Kidney glomerular epithelial cell (primary cell): ENCODE measurements around the gene CRADD.

Experiments used
- DNase-seq: peaks from one replicate; lab custom pipeline; 2025; lab: John Stamatoyannopoulos, UW

CRADD gene

DNA sequence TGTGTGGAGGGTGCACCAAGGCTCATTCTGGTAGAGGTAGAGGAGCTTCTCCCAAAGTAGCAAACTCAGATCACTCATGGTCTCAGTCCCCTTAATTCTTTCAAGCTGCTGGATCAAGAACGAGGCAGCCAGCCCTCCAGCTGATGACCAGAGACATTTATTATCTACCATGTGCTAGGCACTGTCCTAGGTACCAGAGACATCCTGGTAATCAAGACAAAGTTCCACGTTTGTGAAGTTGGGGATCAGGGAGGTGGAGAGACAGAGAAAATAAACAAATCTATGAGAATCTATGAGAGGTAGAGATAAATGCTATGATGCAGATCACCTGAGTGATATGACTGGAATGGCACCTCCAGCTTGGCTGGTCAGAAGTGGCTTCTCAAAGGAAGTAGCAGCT lies 130.2 kb downstream of the CRADD start:
- no peak for DNase-seq

DNA sequence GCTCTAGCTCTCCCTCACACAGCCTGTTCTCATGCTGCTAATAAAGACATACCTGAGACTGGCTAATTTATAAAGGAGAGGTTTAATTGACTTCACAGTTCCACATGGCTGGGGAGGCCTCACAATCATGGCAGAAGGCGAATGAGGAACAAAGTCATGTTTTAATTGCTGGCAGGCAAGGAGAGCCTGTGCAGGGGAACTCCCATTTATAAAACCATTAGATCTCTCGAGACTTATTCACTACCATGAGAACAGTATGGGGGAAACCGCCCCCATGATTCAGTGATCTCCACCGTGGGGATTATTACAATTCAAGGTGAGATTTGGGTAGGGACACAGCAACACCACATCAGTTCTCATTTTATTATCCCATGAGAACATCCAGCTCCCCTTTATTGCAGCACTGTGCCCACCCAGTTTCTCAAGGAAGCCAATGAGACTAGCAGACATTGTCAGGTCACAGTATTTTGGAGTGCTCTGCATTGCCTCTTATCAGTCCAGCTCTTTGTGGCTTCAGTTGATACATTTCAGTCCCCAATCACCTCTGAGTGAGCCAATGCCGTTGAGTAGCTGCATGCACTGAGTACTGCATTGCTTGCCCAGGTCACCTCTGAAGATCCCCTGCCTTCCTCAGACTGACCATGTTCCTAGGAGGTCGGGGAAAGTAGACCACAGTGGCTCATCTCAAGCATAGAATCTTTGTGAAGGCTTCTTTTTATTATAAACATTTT lies 131.2 kb downstream of the CRADD start:
- DNase-seq: no peak

DNA sequence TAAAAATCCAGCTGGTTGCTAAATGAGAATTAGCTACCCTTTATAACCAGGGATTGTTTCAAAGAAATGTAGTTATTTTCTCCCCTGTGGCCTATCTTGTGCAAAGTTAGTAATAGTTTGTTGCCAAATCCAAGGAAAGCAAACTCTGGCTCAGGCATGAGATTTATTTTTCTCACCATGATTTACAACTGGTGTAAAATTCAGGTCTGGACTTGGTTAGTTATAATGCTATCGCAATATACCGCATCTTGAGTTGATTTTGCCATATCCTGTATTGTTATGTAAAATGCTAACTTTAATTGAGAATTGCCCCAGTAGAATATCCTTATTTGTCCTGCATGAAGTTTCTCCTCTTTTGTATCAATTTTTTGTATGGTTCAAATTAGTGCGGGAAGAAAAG lies 135.5 kb downstream of the CRADD start:
- DNase-seq: no peak

DNA sequence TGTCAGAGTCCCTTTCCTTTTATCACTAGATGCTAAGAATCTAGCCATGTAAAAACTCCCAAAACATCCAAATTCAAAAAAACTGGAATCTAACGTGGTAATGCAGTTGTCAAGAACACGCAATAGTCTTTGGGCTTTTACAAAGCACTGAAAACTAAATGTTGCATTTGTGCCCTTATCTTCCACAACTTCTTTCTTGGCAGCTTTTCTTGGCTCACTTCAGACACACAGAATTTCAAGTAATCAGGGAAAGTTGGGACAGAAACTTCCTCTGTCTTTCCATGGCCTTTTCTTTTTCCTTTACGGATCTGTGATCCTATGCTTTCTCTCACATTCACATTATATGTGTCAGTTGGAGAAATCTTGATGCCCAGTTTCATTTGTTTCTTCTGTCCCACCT lies 136.0 kb downstream of the CRADD start:
- DNase-seq: no peak

DNA sequence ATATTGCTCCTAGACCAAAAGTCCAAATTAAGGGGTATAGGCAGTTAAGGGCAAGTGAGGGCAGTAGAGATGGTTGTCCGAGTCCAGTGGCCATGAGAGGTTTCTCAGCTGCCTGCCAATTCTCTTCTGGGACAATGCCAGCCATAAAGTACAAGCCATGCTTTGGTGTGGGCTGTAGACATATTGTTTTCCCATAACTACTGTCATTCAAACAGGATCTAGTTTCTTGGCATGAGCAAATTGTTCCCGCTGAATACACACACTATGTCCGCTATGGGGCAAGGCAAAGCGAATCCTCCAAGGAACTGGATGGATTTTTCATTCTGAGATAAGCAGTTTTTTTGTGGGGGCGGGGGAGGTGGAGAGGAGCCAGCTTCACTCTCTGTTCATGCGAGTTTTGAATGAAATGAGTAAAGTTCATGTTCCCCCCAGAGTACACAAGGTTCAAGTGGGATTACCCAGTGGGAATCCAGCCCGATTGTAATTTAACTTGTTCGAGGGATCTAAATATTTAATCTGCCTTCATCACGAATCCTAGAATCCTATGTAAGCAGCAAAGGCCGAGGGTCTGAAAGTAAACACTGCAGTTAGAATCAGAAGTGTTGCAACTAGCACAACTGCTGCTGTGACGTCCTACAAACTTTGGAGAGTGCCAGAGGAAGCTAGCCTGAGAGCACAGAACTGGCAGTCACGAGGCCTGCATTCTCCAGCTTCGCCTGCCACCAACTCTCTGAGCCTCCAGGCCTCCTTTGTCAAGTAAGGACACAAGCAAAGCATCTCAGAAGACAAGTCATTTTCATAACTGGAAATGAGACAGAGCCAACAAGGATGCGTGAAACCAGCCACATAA lies 137.0 kb downstream of the CRADD start:
- no peak for DNase-seq

DNA sequence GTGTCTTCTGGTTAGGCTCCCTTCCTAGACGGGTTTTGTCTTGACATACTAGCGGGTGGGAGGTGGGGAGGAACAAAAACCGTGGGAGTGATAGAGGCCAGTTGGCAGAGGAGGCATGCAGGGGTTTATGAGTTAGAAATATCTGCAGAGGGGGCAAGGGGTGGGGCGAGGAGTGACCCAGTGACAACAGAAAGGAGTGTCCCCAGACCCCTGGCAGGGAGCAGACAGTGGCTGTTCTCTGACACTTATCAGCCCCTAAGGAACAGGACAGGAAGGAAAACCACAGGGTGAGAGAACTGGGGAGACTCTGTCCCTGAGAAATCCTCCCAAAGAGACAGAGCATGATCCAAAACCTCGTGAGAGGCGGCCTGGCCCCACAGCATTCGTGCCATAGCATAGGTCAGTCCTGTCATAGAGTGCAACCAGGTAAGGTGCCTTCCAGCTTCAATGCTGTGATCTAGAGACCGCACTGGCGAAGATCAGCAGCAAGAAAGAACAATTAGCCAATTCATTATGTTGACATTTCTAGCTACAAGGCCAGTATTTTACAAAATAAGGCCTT lies 141.4 kb downstream of the CRADD start:
- DNase-seq: no peak

DNA sequence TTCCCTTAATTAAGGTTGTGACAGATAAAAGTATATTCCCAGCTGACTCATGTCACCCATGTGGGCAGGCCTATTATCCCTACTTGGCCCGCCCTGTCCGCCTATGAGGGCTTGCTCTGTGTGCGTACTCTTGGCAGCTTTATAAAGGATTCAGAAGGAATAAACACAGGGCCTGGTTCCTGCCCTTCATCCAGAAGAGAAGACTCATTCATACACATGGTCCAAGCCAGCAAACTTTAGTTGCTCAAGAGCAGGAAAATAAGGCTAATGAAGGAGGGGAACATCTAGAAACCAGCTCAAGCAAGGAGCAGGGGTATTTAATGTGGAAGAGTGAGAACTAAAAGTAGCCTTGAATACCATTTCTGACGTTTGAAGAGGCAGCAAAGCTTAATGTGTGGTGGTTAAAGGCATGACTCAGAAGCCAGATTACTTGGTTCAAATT lies 141.9 kb downstream of the CRADD start:
- no peak for DNase-seq

DNA sequence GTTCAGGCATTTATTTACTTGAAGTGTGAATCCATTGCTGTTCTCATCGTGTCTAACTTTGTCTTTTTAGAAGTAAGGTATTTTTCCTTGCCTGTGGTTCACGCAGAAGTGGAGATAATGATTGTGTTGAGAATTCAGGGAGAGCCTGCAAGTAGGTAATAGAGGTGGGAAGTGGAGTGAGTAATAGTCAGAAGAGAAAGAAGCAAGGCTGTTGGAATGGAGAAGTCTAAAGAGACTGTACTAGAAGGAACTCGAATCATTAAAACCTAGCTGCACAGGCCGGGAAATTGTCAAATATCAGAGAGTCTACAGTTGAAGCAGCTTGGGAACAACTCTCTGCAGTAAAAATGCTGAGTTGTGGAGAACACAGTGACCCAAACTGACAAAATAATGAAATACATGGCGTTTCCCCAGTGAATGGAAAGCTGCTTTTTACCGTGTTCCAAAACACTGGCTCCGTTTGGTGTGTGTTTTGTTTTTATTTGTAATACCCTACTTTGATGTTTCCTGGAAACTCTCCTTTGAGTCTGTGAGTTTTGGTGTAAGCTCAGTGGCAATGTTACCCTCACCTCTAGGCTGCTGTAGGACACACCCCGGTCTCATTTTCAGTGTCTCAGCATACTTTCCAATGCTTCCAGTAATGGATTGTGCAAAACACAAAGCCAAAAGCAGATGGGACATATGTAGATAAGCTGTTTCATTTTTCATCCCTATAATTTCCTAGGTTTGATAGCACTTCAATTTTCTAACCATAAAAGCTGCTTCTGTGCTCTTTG lies 146.6 kb downstream of the CRADD start:
- no peak for DNase-seq

DNA sequence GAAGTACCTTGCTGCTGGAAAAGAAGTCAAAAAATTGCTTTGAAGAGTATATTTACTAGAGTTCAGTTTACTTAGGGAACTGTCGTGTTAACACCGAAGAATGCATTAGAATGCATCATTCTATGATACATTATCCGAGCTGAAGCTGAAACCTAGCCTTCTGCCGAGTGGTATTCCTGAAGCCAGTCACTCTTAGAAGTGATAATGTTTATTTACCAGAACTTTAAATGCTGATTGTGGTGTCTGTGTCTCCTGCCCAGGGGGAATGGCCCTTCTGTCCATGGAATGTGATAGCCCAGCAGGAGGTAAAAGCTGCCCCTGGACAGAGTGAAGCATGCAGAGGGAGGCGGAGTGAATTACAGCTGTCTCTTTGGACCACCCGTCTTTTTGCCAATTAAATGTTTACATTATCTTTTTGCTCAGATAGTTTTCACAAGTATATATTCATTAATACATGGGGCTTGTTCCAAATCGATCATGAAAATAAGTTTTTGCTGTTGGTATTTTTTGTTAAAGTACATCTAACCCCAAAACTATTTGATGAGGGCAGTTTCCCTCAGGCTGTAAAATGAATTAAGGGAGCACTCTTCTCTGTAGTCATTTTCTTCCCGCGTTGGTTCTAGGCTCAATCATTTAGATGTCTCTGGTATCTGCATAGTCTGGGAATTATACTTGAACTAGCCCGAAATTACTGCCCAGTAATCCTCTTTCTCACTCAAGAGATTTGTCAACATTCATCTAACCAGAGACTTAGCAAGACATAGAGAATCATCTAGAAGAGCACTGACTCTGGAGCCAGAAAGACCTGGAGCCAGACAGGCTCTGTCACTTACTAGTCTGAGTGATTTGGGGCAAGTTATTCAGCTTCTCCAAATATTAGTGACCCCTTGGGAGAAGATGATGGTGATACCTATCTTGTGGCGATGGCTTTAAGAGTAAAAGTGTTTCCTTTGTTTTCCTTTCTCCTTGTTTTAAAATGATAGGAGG lies 147.6 kb downstream of the CRADD start:
- peak; percentile 44 for DNase-seq

DNA sequence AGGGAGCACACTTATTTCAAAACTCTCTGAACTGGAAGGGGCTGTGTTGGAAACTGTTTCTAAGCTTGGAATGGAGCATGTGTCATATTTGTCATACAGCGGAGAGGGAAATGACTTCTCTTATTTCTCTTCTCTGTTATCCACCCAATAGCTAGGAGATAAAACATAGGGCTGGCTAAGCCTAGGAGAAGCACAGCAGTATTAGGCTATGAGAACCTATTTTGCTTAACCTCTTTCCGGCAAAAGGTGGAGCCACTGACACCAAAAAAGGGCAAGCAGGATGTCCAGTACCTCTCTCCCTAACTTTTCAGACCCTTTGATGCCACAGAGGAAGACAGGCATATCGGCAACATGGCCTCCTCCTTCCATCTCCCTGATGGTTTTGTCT lies 148.3 kb downstream of the CRADD start:
- no peak for DNase-seq

DNA sequence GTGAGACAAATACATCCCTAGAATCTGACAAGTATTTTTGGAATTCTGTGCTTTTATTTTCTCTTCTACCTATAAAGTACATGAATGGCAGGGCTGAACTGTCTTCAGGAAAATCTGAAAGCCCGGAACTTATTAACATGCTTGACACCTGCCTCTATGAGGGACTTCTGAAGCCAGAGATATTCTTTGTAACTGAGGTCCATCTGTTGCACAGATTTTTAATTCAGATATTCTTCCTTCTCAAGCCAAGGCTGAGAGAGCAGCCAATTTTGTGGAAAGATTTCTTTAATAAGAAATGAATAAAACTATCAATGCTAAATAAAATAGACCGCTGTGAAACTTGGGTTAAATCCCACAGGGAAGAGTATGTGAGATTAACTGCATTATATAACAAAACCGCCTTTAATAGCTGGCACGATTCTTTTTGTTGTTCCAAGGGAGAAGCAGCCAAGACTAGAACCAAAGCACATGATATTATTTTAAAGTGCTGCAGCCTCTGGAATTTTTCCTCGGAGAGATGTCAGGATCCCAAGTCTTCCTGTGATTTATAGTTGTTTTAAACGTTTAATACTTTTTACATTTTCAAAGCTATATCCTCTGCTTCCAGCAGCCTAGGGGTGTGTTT lies 148.9 kb downstream of the CRADD start:
- no peak for DNase-seq

DNA sequence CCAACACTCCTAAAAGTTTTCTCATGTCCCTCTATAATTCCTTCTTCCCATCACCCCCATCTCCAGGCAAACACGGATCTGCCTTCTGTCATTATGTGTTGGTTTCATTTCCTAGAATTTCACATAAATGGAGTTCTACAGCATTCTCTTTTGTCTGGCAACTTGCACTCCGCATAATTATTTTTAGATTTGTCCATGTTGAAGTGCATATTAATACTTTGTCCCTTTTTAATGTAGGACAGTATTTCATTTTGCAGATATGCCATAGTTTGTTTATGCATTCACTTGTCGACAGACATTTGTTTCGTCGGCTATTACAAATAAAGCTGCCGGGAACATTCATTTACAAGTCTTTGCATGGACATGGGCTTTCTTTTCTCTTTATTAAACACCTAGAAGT lies 150.0 kb downstream of the CRADD start:
- no peak for DNase-seq

DNA sequence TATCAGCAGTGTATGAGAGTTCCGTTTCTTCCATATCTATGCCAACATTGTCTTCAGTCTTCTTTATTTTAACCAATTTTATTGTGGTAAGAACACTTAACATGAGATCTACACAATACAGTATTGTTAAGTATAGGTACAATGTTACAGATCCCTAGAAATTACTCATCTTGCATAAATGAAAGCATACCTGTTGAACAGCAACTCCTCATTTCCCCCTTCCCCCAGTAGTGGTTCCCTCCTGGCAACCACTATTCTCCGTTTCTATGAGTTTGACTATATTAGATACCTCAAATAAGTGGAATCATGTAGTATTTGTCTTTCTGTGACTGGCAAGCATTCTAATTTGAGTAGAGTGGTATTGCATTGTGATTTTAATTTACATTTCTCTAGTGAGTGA lies 150.5 kb downstream of the CRADD start:
- DNase-seq: no peak

DNA sequence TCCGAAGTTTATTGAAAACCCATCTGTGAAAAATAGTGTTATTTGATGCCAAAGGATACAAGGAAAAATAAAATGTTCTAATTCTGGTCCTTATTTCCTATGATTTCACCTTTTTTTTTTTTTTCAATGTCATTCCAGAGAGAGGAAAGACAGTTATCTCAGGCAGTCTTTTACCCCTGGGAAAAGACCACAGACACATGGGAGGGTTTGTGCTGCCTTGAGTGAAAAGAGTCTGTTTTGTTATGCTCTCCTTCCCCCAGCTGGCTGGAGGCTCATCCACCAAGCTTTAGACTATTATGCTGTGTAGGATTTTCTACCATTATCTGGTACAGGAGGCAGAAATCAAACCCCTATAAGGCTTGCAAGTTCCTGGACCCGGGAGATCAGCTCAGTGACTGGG lies 151.8 kb downstream of the CRADD start:
- DNase-seq: no peak

DNA sequence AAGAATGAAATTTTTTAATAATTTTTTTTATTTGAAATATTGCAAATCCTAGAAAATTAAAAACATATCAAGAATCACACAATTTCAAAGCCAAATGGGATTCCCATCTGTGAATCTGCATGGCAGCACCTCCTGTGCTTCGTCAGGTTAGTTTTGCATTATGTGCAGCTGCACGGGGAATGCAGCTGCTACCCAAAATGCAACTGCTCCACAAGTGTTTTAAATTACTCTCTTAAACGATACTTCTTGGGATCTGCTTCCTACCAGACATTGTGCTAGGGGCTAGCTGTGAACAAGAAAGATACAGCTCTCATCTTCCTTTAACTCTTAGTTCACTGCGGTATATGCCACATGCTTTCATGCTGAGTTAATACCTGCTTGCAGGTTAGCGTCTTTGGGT lies 154.2 kb downstream of the CRADD start:
- DNase-seq: no peak

DNA sequence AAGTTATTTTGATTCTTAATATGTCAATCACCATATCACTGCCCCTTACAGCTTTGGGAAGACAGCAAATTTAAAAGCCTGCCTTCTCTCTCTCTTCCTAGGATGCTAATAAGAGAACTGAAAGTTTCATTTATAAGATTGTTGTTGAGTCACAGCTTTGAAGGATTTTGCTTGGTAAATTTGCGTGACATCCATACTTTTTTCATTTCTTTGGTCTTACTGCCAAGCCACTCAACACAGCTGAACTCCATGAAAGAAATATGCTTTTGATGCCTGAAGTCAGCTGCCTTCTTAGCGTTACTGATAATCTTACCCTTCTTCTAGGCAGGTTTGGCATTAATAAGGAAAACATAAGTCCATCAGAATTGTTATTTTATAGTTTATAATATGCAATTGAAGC lies 155.0 kb downstream of the CRADD start:
- no peak for DNase-seq

DNA sequence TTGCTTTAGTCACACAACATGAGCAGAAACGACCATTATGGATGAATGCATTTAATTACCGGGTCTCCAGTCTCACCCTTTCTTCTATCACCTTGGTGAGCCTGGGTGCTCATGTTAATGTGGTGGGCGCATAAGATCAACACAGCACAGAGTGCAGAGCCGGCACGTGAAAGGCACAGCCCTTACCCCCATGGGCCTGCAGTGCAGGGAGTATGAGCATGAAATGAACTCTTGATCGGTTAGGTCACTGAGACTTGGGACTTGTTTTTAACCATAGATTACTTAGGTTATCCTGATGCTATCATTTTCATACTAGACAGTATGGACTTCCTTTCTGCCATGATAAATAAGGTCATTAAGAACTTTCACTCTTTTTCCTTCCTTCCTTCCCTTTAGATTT lies 156.8 kb downstream of the CRADD start:
- DNase-seq: no peak

DNA sequence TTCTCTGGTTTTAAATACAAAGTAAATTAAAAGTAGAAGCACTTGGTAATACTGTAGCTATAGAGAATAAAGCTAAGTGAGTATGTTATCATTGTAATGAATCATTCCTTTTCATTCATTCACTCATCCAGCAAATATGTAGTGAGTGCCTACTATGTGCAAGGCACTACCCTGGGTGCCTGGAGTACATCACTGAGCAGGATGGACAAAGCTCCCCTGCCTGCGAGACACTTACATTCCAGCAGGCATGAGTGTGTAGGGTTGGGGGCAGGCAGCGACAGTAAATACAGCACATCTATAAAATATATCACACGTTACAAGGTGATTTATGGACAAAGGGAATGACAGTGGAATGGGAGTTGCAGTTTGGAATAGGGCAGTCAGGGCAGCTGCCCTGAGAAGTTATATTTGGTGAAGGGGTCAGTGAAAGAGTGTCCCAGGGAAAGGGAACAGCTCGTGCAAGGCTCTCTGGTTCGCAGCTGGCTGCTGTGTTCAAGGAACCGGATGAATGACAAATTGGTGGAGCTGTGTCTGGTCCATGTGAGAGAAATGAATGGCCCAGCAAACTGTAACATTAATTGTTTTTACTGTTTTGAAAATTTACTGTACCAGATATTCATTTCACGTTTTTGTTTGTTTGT lies 159.6 kb downstream of the CRADD start:
- DNase-seq: no peak

DNA sequence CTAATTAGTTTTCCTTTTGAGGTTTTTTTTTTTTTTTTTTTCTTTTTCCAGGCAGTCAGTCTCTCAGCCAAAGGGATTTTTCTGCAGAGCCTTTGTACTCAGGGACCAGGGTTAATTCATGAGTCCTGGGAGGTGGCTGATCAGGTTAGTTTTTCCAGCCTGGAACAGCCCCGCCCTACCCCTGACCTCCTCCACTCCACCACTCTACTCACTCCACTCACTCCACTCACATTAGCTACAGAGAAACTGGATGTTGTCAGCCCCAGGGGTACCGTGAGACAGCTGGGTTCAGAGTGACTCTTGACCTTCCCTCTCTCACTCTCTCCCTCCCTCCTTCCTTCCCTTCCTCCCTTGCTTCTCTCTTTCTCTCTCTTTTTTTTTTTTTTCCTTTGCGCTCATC lies 161.0 kb downstream of the CRADD start:
- no peak for DNase-seq

DNA sequence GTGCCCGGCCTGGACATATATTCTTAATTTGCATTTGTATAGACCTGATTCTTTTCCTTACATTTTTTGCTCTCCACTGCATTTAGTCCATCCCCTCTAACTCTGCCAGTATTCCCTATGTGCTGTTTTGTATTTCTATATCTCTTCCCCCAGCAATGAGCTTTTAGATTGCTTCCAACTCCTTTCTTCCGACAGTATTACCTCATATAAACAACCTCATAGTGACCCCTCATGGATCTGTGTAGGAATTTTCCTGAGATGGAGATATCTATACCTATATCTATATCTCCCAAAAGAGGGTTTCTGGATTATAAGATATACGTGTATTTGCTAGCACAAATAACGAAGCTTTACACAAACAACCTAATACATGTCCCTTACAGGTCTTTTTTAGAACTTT lies 161.9 kb downstream of the CRADD start:
- no peak for DNase-seq
